Measurements from ENCODE around the gene ST3GAL3.
A peak's percentile ranks its signal among the peaks of the same experiment; 100 is the strongest.

ST3GAL3 gene

GRCh38 chr1:43910343-43910742, 203.0 kb downstream of the ST3GAL3 start:
- DNase-seq: no peak
- in situ Hi-C loops (cut with HindIII; ENCODE audit: low pct_ligation_motif_present, low pct_unique_long_range_greater_than_20kb, low sequenced_read_pairs): no loop called here

GRCh38 chr1:43912607-43913006, 205.3 kb downstream of the ST3GAL3 start:
- DNase-seq: no peak
- in situ Hi-C loops (cut with HindIII; ENCODE audit: low pct_ligation_motif_present, low pct_unique_long_range_greater_than_20kb, low sequenced_read_pairs): no loop called here

GRCh38 chr1:43913051-43913501, 205.7 kb downstream of the ST3GAL3 start:
- in situ Hi-C loops (cut with HindIII; ENCODE audit: low pct_ligation_motif_present, low pct_unique_long_range_greater_than_20kb, low sequenced_read_pairs): no loop called here
- DNase-seq: no peak

- DNase-seq: no peak
- in situ Hi-C loops (cut with HindIII; ENCODE audit: low pct_ligation_motif_present, low pct_unique_long_range_greater_than_20kb, low sequenced_read_pairs): no loop called here
Observed at GRCh38 chr1:43913666-43914360, 206.5 kb downstream of the ST3GAL3 start.

- in situ Hi-C loops (cut with HindIII; ENCODE audit: low pct_ligation_motif_present, low pct_unique_long_range_greater_than_20kb, low sequenced_read_pairs): no loop called here
Observed at GRCh38 chr1:43914576-43915525, 207.5 kb downstream of the ST3GAL3 start.

GRCh38 chr1:43919906-43920305, 212.6 kb downstream of the ST3GAL3 start:
- DNase-seq: no peak
- in situ Hi-C loops (cut with HindIII; ENCODE audit: low pct_ligation_motif_present, low pct_unique_long_range_greater_than_20kb, low sequenced_read_pairs): no loop called here

More at GRCh38 chr1:43914576-43915525, 207.5 kb downstream of the ST3GAL3 start:
- DNase-seq: no peak

- in situ Hi-C loops (cut with HindIII; ENCODE audit: low pct_ligation_motif_present, low pct_unique_long_range_greater_than_20kb, low sequenced_read_pairs): no loop called here
- DNase-seq: no peak
Observed at GRCh38 chr1:43921022-43921421, 213.7 kb downstream of the ST3GAL3 start.

GRCh38 chr1:43924516-43924915, 217.2 kb downstream of the ST3GAL3 start:
- in situ Hi-C loops (cut with HindIII; ENCODE audit: low pct_ligation_motif_present, low pct_unique_long_range_greater_than_20kb, low sequenced_read_pairs): no loop called here

GRCh38 chr1:43925846-43926245, 218.5 kb downstream of the ST3GAL3 start:
- no peak for DNase-seq
- in situ Hi-C loops (cut with HindIII; ENCODE audit: low pct_ligation_motif_present, low pct_unique_long_range_greater_than_20kb, low sequenced_read_pairs): loop anchor here (25.0 kb wide), 1 partner anchor 164 kb away; no protein-coding TSS in a partner anchor

More at GRCh38 chr1:43924516-43924915, 217.2 kb downstream of the ST3GAL3 start:
- no peak for DNase-seq

- in situ Hi-C loops (cut with HindIII; ENCODE audit: low pct_ligation_motif_present, low pct_unique_long_range_greater_than_20kb, low sequenced_read_pairs): loop anchor here (25.0 kb wide), 1 partner anchor 168 kb away; no protein-coding TSS in a partner anchor
- DNase-seq: peak; percentile 19
Observed at GRCh38 chr1:43930168-43930948, 223.0 kb downstream of the ST3GAL3 start.

- in situ Hi-C loops (cut with HindIII; ENCODE audit: low pct_ligation_motif_present, low pct_unique_long_range_greater_than_20kb, low sequenced_read_pairs): loop anchor here (25.0 kb wide), 1 partner anchor 169 kb away; no protein-coding TSS in a partner anchor
- DNase-seq: no peak
Observed at GRCh38 chr1:43930949-43931275, 223.6 kb downstream of the ST3GAL3 start.

- in situ Hi-C loops (cut with HindIII; ENCODE audit: low pct_ligation_motif_present, low pct_unique_long_range_greater_than_20kb, low sequenced_read_pairs): loop anchor here (25.0 kb wide), 1 partner anchor 170 kb away; no protein-coding TSS in a partner anchor
- DNase-seq: no peak
Observed at GRCh38 chr1:43931711-43932660, 224.7 kb downstream of the ST3GAL3 start.

GRCh38 chr1:43932786-43933385, 225.6 kb downstream of the ST3GAL3 start:
- peak; percentile 19 for DNase-seq
- in situ Hi-C loops (cut with HindIII; ENCODE audit: low pct_ligation_motif_present, low pct_unique_long_range_greater_than_20kb, low sequenced_read_pairs): loop anchor here (25.0 kb wide), 1 partner anchor 171 kb away; no protein-coding TSS in a partner anchor

- in situ Hi-C loops (cut with HindIII; ENCODE audit: low pct_ligation_motif_present, low pct_unique_long_range_greater_than_20kb, low sequenced_read_pairs): loop anchor here (25.0 kb wide), 1 partner anchor 171 kb away; no protein-coding TSS in a partner anchor
- peak; percentile 25 for DNase-seq
Observed at GRCh38 chr1:43933386-43934100, 226.2 kb downstream of the ST3GAL3 start, which contains the start of gene ARTN. Gene ARTN (plus strand): TSS chr1:43933801. CDS start chr1:43935657, 1,856 bp downstream.

GRCh38 chr1:43934101-43934985, 227.0 kb downstream of the ST3GAL3 start:
- peak; percentile 48 for DNase-seq
- in situ Hi-C loops (cut with HindIII; ENCODE audit: low pct_ligation_motif_present, low pct_unique_long_range_greater_than_20kb, low sequenced_read_pairs): loop anchor here (25.0 kb wide), 1 partner anchor 172 kb away; no protein-coding TSS in a partner anchor
